Caco-2 (cell line): ENCODE measurements around the gene ZNF718. TPM values are rescaled to one million over a fixed set of nuclear protein-coding genes. Genes with fewer than 3 reads are reported as not detected.

Source experiments
- BruUV-seq: library from RNA; stranded (reverse); fragments of 400-500 nt; replicated peaks from 2 replicates; lab custom pipeline; 2021; lab: Mats Ljungman, UMichigan
- CTCF ChIA-PET: fragments of 300-600 bp; sonication (Branson Sonifier 250); formaldehyde crosslinking; loops from one replicate; lab custom pipeline; 2022; ENCODE audit warnings: antibody characterized with exemption; lab: Charles Lee
- POLR2A ChIA-PET: fragments of 300-600 bp; sonication (Branson Sonifier 250); formaldehyde crosslinking; loops from one replicate; lab custom pipeline; 2022; ENCODE audit warnings: antibody characterized with exemption; lab: Charles Lee
- DNase-seq, 2 experiments: peaks; one replicate each; pipeline versions ENCODE4 v3.0.0 to v3.0.0-alpha.2; 2020 to 2022
- H3K27me3 ChIP-seq: replicated peaks from 2 replicates; pipeline ENCODE4 v1.6.0; 2011; ENCODE audit warnings: low read length; ENCODE audit not compliant: control insufficient read depth, insufficient read depth
- H3K36me3 ChIP-seq: 2 replicates; pipeline ENCODE4 v1.5.1; 2011; ENCODE audit warnings: low read length; ENCODE audit not compliant: control insufficient read depth, insufficient read depth
- H3K4me1 ChIP-seq: fragments of 250-450 bp; sonication (Bioruptor Pico); 2 replicates; pipeline ENCODE4 v1.5.1; 2020; ENCODE audit warnings: mild to moderate bottlenecking
- H3K4me3 ChIP-seq: 2 replicates; pipeline ENCODE4 v1.5.1; 2011; ENCODE audit warnings: low read depth, mild to moderate bottlenecking, control low read depth, low read length
- H3K9me3 ChIP-seq: fragments of 250-450 bp; sonication (Bioruptor Pico); 2 replicates; pipeline ENCODE4 v1.5.1; 2020; ENCODE audit warnings: mild to moderate bottlenecking, moderate library complexity
- H3K27ac Mint-ChIP-seq: one replicate; pipeline ENCODE4 v1.8.0; 2022; ENCODE audit warnings: mixed read lengths; ENCODE audit not compliant: unreplicated experiment
- H3K27me3 Mint-ChIP-seq: one replicate; pipeline ENCODE4 v1.8.0; 2022; ENCODE audit warnings: mixed read lengths; ENCODE audit not compliant: insufficient read depth, unreplicated experiment
- H3K36me3 Mint-ChIP-seq: one replicate; pipeline ENCODE4 v1.8.0; 2022; ENCODE audit warnings: mild to moderate bottlenecking, mixed read lengths; ENCODE audit not compliant: insufficient read depth, unreplicated experiment
- H3K4me1 Mint-ChIP-seq: one replicate; pipeline ENCODE4 v1.8.0; 2022; ENCODE audit warnings: low read depth, mixed read lengths; ENCODE audit not compliant: unreplicated experiment
- H3K4me3 Mint-ChIP-seq: one replicate; pipeline ENCODE4 v1.8.0; 2022; ENCODE audit warnings: mild to moderate bottlenecking, moderate library complexity, mixed read lengths; ENCODE audit not compliant: unreplicated experiment
- H3K9me3 Mint-ChIP-seq: one replicate; pipeline ENCODE4 v1.8.0; 2022; ENCODE audit warnings: mixed read lengths; ENCODE audit not compliant: unreplicated experiment
- intact Hi-C: fragments of 100-400 bp; cut with micrococcal nuclease; formaldehyde crosslinking; loops from one replicate; pipeline ENCODE4 v1.10.0; 2022; ENCODE audit not compliant: unreplicated experiment
- total RNA-seq: library from RNA; stranded (reverse); gene quantifications from 2 replicates; pipeline ENCODE4 v1.2.3, GENCODE V29; 2022
- TF ChIP-seq, protein P1 (sequence below), 2 experiments: fragments of 200-600 bp in 1 of 2; IDR thresholded peaks; 1 replicate in 1 of 2; 2 replicates in 1 of 2; pipeline versions ENCODE4 v1.5.1 to v1.8.0; 2011 to 2022; ENCODE audit warnings: antibody characterized with exemption in 1 of 2, control low read depth in 1 of 2, inconsistent platforms in 1 of 2, low read depth in 1 of 2, low read length in 1 of 2, mild to moderate bottlenecking in 1 of 2, moderate library complexity in 1 of 2; ENCODE audit not compliant: insufficient read depth in 1 of 2, severe bottlenecking in 1 of 2, unreplicated experiment in 1 of 2

ZNF718 gene
- total RNA-seq, 1 experiment from 2014 or later, result 13.2 TPM

DNA sequence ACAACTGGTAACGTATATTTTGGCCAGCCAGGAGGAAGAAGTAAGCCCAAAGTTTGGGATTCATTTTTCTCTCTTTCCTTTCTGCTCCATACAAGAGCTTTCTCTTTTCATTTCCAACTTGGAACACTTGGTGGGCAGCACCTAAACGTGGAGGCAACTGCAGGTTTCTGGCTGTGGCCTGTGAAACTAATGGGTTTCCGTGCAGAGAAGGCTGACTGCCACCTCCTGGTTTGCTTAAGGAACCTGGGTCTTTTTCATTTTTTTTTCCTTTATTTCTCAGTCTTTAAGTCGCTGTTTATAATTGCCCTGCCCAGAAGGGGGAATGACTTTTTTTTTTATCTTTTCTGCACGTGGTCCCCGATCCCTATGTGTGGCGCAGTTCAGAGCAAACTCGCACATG, 15.4 kb downstream of the ZNF718 start:
- Mint-ChIP-seq H3K36me3 (peaks cover 82% of the 10 kb centered on the region), H3K27ac (no peak overlapping the region), H3K4me3 (no peak overlapping the region), H3K9me3 (peaks cover 40% of the 10 kb centered on the region), H3K27me3 (no peaks in the 10 kb centered on the region), H3K4me1 (no peaks in the 10 kb centered on the region)
- ChIA-PET CTCF (no interaction called here), POLR2A (no interaction called here)
- TF ChIP-seq, protein P1, sequence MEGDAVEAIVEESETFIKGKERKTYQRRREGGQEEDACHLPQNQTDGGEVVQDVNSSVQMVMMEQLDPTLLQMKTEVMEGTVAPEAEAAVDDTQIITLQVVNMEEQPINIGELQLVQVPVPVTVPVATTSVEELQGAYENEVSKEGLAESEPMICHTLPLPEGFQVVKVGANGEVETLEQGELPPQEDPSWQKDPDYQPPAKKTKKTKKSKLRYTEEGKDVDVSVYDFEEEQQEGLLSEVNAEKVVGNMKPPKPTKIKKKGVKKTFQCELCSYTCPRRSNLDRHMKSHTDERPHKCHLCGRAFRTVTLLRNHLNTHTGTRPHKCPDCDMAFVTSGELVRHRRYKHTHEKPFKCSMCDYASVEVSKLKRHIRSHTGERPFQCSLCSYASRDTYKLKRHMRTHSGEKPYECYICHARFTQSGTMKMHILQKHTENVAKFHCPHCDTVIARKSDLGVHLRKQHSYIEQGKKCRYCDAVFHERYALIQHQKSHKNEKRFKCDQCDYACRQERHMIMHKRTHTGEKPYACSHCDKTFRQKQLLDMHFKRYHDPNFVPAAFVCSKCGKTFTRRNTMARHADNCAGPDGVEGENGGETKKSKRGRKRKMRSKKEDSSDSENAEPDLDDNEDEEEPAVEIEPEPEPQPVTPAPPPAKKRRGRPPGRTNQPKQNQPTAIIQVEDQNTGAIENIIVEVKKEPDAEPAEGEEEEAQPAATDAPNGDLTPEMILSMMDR (IDR thresholded peaks at IDR 0.05; ENCODE audit: insufficient read depth in 1 of 2, low read depth in 1 of 2, low read length in 1 of 2, severe bottlenecking in 1 of 2, unreplicated experiment in 1 of 2), result no peak
- DNase-seq, result no peak
- Histone ChIP-seq H3K36me3 (peaks cover 1% of the 10 kb centered on the region), H3K27me3 (no peaks in the 10 kb centered on the region), H3K9me3 (peaks cover 27% of the 10 kb centered on the region; the same call in 1 of the 2 replicates), H3K4me3 (no peak overlapping the region), H3K4me1 (no peaks in the 10 kb centered on the region)
- intact Hi-C loops, result no loop called here
- no TSS peak for BruUV-seq

- no peaks in the 10 kb centered on the region for H3K27me3 ChIP-seq
- ChIA-PET CTCF (no interaction called here), POLR2A (no interaction called here)
- BruUV-seq, result no TSS peak
- Mint-ChIP-seq H3K36me3 (peaks cover 65% of the 10 kb centered on the region), H3K4me3 (no peak overlapping the region), H3K27ac (no peak overlapping the region), H3K27me3 (no peaks in the 10 kb centered on the region), H3K9me3 (peaks cover 22% of the 10 kb centered on the region), H3K4me1 (no peaks in the 10 kb centered on the region)
- H3K9me3 ChIP-seq, result peaks cover 59% of the 10 kb centered on the region
- intact Hi-C loops, result no loop called here
- H3K4me3 ChIP-seq, result no peak overlapping the region
- no peaks in the 10 kb centered on the region for H3K4me1 ChIP-seq
- H3K36me3 ChIP-seq, result no peaks in the 10 kb centered on the region
- TF ChIP-seq, protein P1 (IDR thresholded peaks at IDR 0.05; ENCODE audit: insufficient read depth in 1 of 2, low read depth in 1 of 2, low read length in 1 of 2, severe bottlenecking in 1 of 2, unreplicated experiment in 1 of 2), result no peak
- no peak for DNase-seq
Observed at GRCh38 chr4:146621-147020, 22.3 kb downstream of the ZNF718 start.

DNA sequence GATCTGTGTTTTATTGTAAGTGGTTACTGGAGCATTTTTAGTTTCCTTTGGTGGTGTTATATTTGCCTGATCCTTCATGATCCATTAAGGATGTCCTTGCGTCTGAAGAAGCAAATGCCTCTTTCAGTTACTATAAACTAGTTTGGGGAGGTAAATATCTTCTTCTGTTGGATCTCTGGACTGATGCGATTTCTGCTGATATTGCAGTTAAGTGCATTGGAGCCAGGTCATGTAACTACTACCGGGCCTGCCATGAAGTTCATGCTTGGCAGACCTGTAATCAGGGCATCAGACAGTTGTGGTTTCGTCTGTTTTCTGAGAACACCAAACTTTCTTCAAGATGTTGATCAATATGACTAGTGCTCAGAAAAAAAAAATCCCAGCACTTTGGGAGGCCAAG, 22.9 kb downstream of the ZNF718 start:
- Histone ChIP-seq H3K9me3 (peaks cover 57% of the 10 kb centered on the region), H3K4me3 (no peak overlapping the region), H3K36me3 (no peaks in the 10 kb centered on the region), H3K27me3 (no peaks in the 10 kb centered on the region), H3K4me1 (no peaks in the 10 kb centered on the region)
- Mint-ChIP-seq H3K36me3 (peaks cover 66% of the 10 kb centered on the region), H3K9me3 (peaks cover 22% of the 10 kb centered on the region), H3K27ac (no peak overlapping the region), H3K4me1 (no peaks in the 10 kb centered on the region), H3K27me3 (no peaks in the 10 kb centered on the region), H3K4me3 (no peak overlapping the region)
- ChIA-PET POLR2A (no interaction called here), CTCF (no interaction called here)
- intact Hi-C loops, result no loop called here
- no peak for DNase-seq
- no TSS peak for BruUV-seq
- TF ChIP-seq, protein P1 (IDR thresholded peaks at IDR 0.05; ENCODE audit: insufficient read depth in 1 of 2, low read depth in 1 of 2, low read length in 1 of 2, severe bottlenecking in 1 of 2, unreplicated experiment in 1 of 2), result no peak
